Activated B cell treated with CpG ODN at 0.5 μM for 24 hours (primary cell): ENCODE results near the gene BCAT1. TPM values are rescaled to one million over a fixed set of nuclear protein-coding genes. Genes with fewer than 3 reads are reported as not detected.
"Not testable (repeated sequence)": the region's sequence is repeated elsewhere in the genome, so short reads cannot be mapped to it uniquely, and the experiment has no call there.

Experiments
- ATAC-seq: fragments of 200-7000 bp; cut with Tn5 transposase; one replicate; pipeline ENCODE4 v1.10.0; 2021; ENCODE audit warnings: low read depth, mild to moderate bottlenecking, moderate library complexity
- CTCF ChIA-PET: fragments of 350-600 bp; sonication (Branson Sonifier 250); formaldehyde crosslinking; loops from one replicate; lab custom pipeline; 2021; ENCODE audit warnings: antibody characterized with exemption; lab: Charles Lee
- POLR2A ChIA-PET: fragments of 350-600 bp; sonication (Branson Sonifier 250); formaldehyde crosslinking; loops from one replicate; lab custom pipeline; 2021; ENCODE audit warnings: antibody characterized with exemption; lab: Charles Lee
- DNase-seq: peaks from one replicate; pipeline ENCODE4 v3.0.0; 2022
- H3K27ac Mint-ChIP-seq: one replicate; pipeline ENCODE4 v1.8.0; 2020; ENCODE audit warnings: mixed read lengths
- H3K27me3 Mint-ChIP-seq: one replicate; pipeline ENCODE4 v1.8.0; 2021; ENCODE audit warnings: mixed read lengths
- H3K36me3 Mint-ChIP-seq: one replicate; pipeline ENCODE4 v1.8.0; 2021; ENCODE audit warnings: low read depth, mixed read lengths
- H3K4me1 Mint-ChIP-seq: one replicate; pipeline ENCODE4 v1.8.0; 2021; ENCODE audit warnings: mixed read lengths
- H3K4me3 Mint-ChIP-seq: one replicate; pipeline ENCODE4 v1.8.0; 2020; ENCODE audit warnings: mild to moderate bottlenecking, mixed read lengths
- H3K9me3 Mint-ChIP-seq: one replicate; pipeline ENCODE4 v1.8.0; 2020; ENCODE audit warnings: mixed read lengths
- CTCF ChIP-seq: fragments of 200-600 bp; IDR thresholded peaks from one replicate; pipeline ENCODE4 v1.8.0; 2022; ENCODE audit warnings: antibody characterized with exemption, mild to moderate bottlenecking
- intact Hi-C: fragments of 100-400 bp; cut with micrococcal nuclease; formaldehyde crosslinking; loops from one replicate; pipeline ENCODE4 v1.15.1; 2024
- total RNA-seq: library from RNA; stranded (reverse); gene quantifications from 2 replicates; pipeline ENCODE4 v1.2.3, GENCODE V29; 2022

BCAT1 gene
- total RNA-seq, 1 donor from 2014 or later, result 69.6 TPM

- ChIA-PET CTCF (interaction anchor here (0.8 to 1.2 kb wide), 2 partner anchors 35 to 1609 kb away, joined by 3 read pairs; no protein-coding TSS in a partner anchor), POLR2A (interaction anchor here (0.5 to 2.1 kb wide), 13 partner anchors 9 to 436 kb away, joined by 3 to 10 read pairs (median 4); no protein-coding TSS in a partner anchor)
- H3K9me3 Mint-ChIP-seq, result no peaks in the 10 kb centered on the region
- H3K4me1 Mint-ChIP-seq, result peaks cover 34% of the 10 kb centered on the region
- ATAC-seq (peak; percentile 85), DNase-seq (no peak)
- peak overlapping the region; percentile 77 for H3K4me3 Mint-ChIP-seq
- H3K27me3 Mint-ChIP-seq, result no peaks in the 10 kb centered on the region
- H3K36me3 Mint-ChIP-seq, result peaks cover 1% of the 10 kb centered on the region
- TF ChIP-seq CTCF, result no peak
- intact Hi-C loops, result loop anchor here (1.0 kb wide), 3 partner anchors 8 to 22 kb away; no protein-coding TSS in a partner anchor
- peak overlapping the region; percentile 80 for H3K27ac Mint-ChIP-seq
These were observed 134.4 kb downstream of the BCAT1 start for GRCh38 chr12:24814379-24815113.

- DNase-seq, result no peak
- CTCF ChIA-PET, result interaction anchor here (1.2 kb wide), 1 partner anchor 14 kb away, joined by 3 read pairs; no protein-coding TSS in a partner anchor
- Mint-ChIP-seq H3K36me3 (peaks cover 1% of the 10 kb centered on the region), H3K27me3 (no peaks in the 10 kb centered on the region), H3K4me3 (no peak overlapping the region), H3K27ac (no peak overlapping the region), H3K4me1 (peaks cover 26% of the 10 kb centered on the region), H3K9me3 (peaks cover 3% of the 10 kb centered on the region)
- intact Hi-C loops, result no loop called here
- no peak for TF ChIP-seq CTCF
- ATAC-seq, result no peak
- POLR2A ChIA-PET, result no interaction called here
These were observed 138.5 kb downstream of the BCAT1 start for GRCh38 chr12:24810378-24810777.

GRCh38 chr12:24809306-24809705 lies 139.6 kb downstream of the BCAT1 start:
- H3K27me3 Mint-ChIP-seq, intact Hi-C loops, H3K36me3 Mint-ChIP-seq, H3K9me3 Mint-ChIP-seq, H3K4me3 Mint-ChIP-seq, ATAC-seq, DNase-seq, H3K27ac Mint-ChIP-seq, CTCF ChIA-PET: not testable (repeated sequence)
- POLR2A ChIA-PET, result interaction anchor here (0.6 kb wide), 1 partner anchor 69 kb away, joined by 7 read pairs; no protein-coding TSS in a partner anchor
- H3K4me1 Mint-ChIP-seq, result peaks cover 15% of the 10 kb centered on the region

- CTCF ChIA-PET, result interaction anchor here (0.6 kb wide), 1 partner anchor 118 kb away, joined by 4 read pairs; no protein-coding TSS in a partner anchor
- peaks cover 9% of the 10 kb centered on the region for H3K9me3 Mint-ChIP-seq
- H3K4me1 Mint-ChIP-seq, result peaks cover 12% of the 10 kb centered on the region
- DNase-seq (no peak), ATAC-seq (no peak)
- H3K27me3 Mint-ChIP-seq, result no peaks in the 10 kb centered on the region
- H3K4me3 Mint-ChIP-seq, result no peak overlapping the region
- TF ChIP-seq CTCF, result no peak
- intact Hi-C loops, result no loop called here
- no peak overlapping the region for H3K27ac Mint-ChIP-seq
- peaks cover 1% of the 10 kb centered on the region for H3K36me3 Mint-ChIP-seq
- POLR2A ChIA-PET, result no interaction called here
These were observed 140.2 kb downstream of the BCAT1 start for GRCh38 chr12:24808651-24809050.

GRCh38 chr12:24806386-24806785 lies 142.5 kb downstream of the BCAT1 start:
- Mint-ChIP-seq H3K27ac (no peak overlapping the region), H3K36me3 (no peaks in the 10 kb centered on the region), H3K9me3 (peaks cover 11% of the 10 kb centered on the region), H3K27me3 (no peaks in the 10 kb centered on the region), H3K4me1 (peaks cover 10% of the 10 kb centered on the region), H3K4me3 (no peak overlapping the region)
- CTCF ChIA-PET, result no interaction called here
- ATAC-seq (no peak), DNase-seq (no peak)
- no peak for TF ChIP-seq CTCF
- POLR2A ChIA-PET, result no interaction called here
- intact Hi-C loops, result no loop called here
